PC-9 (cell line): ENCODE results near the gene C14orf93. TPM values are rescaled to one million over a fixed set of nuclear protein-coding genes. Genes with fewer than 3 reads are reported as not detected.

Experiments used
- Bru-seq: library from RNA; stranded (reverse); fragments of 400-500 nt; gene quantifications from one replicate; lab custom pipeline; 2021; lab: Mats Ljungman, UMichigan
- BruChase-seq, 2 experiments: library from RNA; stranded (reverse); fragments of 400-500 nt; gene quantifications; one replicate each; lab custom pipeline; 2021; lab: Mats Ljungman, UMichigan
- BruUV-seq: library from RNA; stranded (reverse); fragments of 400-500 nt; replicated peaks from 2 replicates; lab custom pipeline; 2021; lab: Mats Ljungman, UMichigan
- CTCF ChIA-PET: fragments of 300-600 bp; sonication (Branson Sonifier 250); formaldehyde crosslinking; loops from one replicate; lab custom pipeline; 2022; ENCODE audit warnings: antibody characterized with exemption; lab: Charles Lee
- POLR2A ChIA-PET: fragments of 300-600 bp; sonication (Branson Sonifier 250); formaldehyde crosslinking; loops from one replicate; lab custom pipeline; 2022; ENCODE audit warnings: antibody characterized with exemption; ENCODE audit not compliant: unreplicated experiment; lab: Charles Lee
- DNase-seq, 2 experiments: peaks; one replicate each; pipeline versions ENCODE4 v3.0.0 to v3.0.0-alpha.2; 2015 to 2022; ENCODE audit warnings: mixed read lengths in 1 of 2
- H2AFZ ChIP-seq: fragments of 200-600 bp; sonication (generic); 2 replicates; pipeline ENCODE4 v1.8.1; 2017; ENCODE audit warnings: antibody characterized with exemption
- H3F3A ChIP-seq: fragments of 200-600 bp; sonication (generic); 2 replicates; pipeline ENCODE4 v1.8.1; 2017; ENCODE audit warnings: antibody characterized with exemption, mild to moderate bottlenecking, low read depth; ENCODE audit not compliant: insufficient read depth
- H3K27ac ChIP-seq: fragments of 200-600 bp; sonication (generic); 2 replicates; pipeline ENCODE4 v1.6.1; 2016; ENCODE audit warnings: mixed run types
- H3K27me3 ChIP-seq: fragments of 200-600 bp; sonication (generic); 2 replicates; pipeline ENCODE4 v1.6.1; 2016; ENCODE audit warnings: low read depth, mixed run types; ENCODE audit not compliant: insufficient read depth
- H3K36me3 ChIP-seq: fragments of 200-600 bp; sonication (generic); 2 replicates; pipeline ENCODE4 v1.6.1; 2016; ENCODE audit warnings: low read depth, mixed run types
- H3K4me1 ChIP-seq: fragments of 200-600 bp; sonication (generic); replicated peaks from 2 replicates; pipeline ENCODE4 v1.6.1; 2016; ENCODE audit warnings: mixed run types; ENCODE audit not compliant: insufficient read depth
- H3K4me2 ChIP-seq: fragments of 200-600 bp; sonication (generic); 2 replicates; pipeline ENCODE4 v1.6.1; 2017; ENCODE audit warnings: mixed run types
- H3K4me3 ChIP-seq: fragments of 200-600 bp; sonication (generic); 2 replicates; pipeline ENCODE4 v1.6.1; 2016; ENCODE audit warnings: mixed run types
- H3K79me2 ChIP-seq: fragments of 200-600 bp; sonication (generic); 2 replicates; pipeline ENCODE4 v1.6.1; 2017; ENCODE audit warnings: low read depth, mixed run types
- H3K9me2 ChIP-seq: fragments of 200-600 bp; sonication (generic); 2 replicates; pipeline ENCODE4 v1.8.1; 2017; ENCODE audit warnings: mild to moderate bottlenecking; ENCODE audit not compliant: insufficient read depth
- H3K9me3 ChIP-seq: fragments of 200-600 bp; sonication (generic); 2 replicates; pipeline ENCODE4 v1.8.1; 2016; ENCODE audit warnings: low read depth; ENCODE audit not compliant: insufficient read depth
- H4K20me1 ChIP-seq: fragments of 200-600 bp; sonication (generic); 2 replicates; pipeline ENCODE4 v1.8.1; 2017; ENCODE audit not compliant: insufficient read depth
- CTCF ChIP-seq: fragments of 200-600 bp; sonication (generic); conservative IDR thresholded peaks from 2 replicates; pipeline ENCODE4 v1.6.1; 2017; ENCODE audit warnings: mixed run types, antibody characterized with exemption, mild to moderate bottlenecking, moderate library complexity
- EZH2 ChIP-seq: fragments of 200-600 bp; sonication (generic); IDR thresholded peaks from 2 replicates; pipeline ENCODE4 v1.8.0; 2017; ENCODE audit warnings: antibody characterized with exemption, low read depth
- intact Hi-C: fragments of 100-400 bp; cut with micrococcal nuclease; formaldehyde crosslinking; loops from one replicate; pipeline ENCODE4 v1.10.0; 2022; ENCODE audit not compliant: unreplicated experiment
- long read RNA-seq: library from polyadenylated mRNA; stranded (forward); transcript quantifications from one replicate; pipeline ENCODE4 v2.0.0, GENCODE V29; 2022
- total RNA-seq: library from RNA; stranded (reverse); gene quantifications from 2 replicates; pipeline ENCODE4 v1.2.3, GENCODE V29; 2021

The C14orf93 gene, protein sequence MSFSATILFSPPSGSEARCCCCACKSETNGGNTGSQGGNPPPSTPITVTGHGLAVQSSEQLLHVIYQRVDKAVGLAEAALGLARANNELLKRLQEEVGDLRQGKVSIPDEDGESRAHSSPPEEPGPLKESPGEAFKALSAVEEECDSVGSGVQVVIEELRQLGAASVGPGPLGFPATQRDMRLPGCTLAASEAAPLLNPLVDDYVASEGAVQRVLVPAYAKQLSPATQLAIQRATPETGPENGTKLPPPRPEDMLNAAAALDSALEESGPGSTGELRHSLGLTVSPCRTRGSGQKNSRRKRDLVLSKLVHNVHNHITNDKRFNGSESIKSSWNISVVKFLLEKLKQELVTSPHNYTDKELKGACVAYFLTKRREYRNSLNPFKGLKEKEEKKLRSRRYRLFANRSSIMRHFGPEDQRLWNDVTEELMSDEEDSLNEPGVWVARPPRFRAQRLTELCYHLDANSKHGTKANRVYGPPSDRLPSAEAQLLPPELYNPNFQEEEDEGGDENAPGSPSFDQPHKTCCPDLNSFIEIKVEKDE
- 13.3 and 13.9 TPM in 2 replicates for total RNA-seq
- percentile 60 among the genes with signal in this experiment for Bru-seq, nascent RNA
- percentile 60 among the genes with signal in this experiment for BruChase-seq, experiment 1, labeled RNA remaining after a 2-hour chase
- BruChase-seq, experiment 2, labeled RNA remaining after a 6-hour chase = percentile 64 among the genes with signal in this experiment
- long read RNA-seq, partial matches to known transcripts = 5 of 27 reads
- long read RNA-seq, other reads (novel, unspliced or antisense) = 16 of 27 reads

DNA sequence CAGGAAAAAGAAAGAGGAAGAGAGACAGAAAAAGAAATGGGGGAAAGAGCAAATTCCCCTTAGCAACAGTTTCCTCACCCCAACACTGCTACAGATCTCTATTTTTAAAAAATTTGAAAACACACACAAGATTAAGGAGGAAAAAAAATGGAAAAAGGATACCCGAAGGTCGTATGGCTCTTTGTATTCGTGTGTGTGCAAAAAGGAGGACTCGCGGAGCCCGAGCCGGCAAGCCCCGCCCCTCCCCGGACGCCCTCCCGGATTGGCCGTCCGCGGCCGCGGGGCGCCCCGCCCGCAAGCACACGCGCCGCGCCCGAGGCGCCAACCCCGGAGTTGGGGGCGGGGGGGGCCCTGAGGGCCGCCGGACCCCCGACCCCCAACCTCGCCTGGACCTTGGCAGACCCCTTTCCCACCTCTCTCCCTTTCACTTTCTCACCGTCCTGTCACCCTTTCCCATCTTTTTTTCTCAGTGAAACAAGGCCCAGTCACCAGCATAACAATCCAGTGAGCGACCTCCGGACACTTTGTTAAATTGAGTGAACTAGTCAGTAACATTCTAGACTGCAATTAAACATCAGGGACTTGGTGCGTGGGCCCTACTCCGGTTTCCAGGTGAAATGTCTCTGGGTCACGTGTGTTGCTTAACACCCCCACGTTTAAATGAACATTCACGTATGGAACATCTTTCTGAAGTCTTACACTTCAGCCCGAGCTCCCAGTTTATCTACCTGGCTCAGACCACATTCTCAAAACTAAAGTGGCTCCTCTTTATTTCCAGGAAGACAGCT, at the start of gene C14orf93:
TSS of gene C14orf93 (minus strand) at position 205 of the 788 bp plus-strand sequence. CDS start 11,120 bp downstream, outside the sequence.
- DNase-seq = peak in 1 of 2 experiments; percentile 67
- Histone ChIP-seq H3F3A (peaks cover 25% of the 10 kb centered on the region; the same call in 1 of the 2 replicates), H3K4me3 (peak within 1 kb of the TSS; percentile 75), H2AFZ (peak within 1 kb of the TSS; percentile 92), H3K36me3 (no peaks in the 10 kb centered on the region), H4K20me1 (no peaks in the 10 kb centered on the region), H3K4me1 (peaks cover 32% of the 10 kb centered on the region), H3K27me3 (no peaks in the 10 kb centered on the region), H3K27ac (peak within 1 kb of the TSS; percentile 56), H3K9me3 (no peaks in the 10 kb centered on the region), H3K79me2 (no peaks in the 10 kb centered on the region; the same call in 1 of the 2 replicates), H3K4me2 (peak within 1 kb of the TSS; percentile 84), H3K9me2 (no peaks in the 10 kb centered on the region)
- intact Hi-C loops = no loop called here
- TF ChIP-seq CTCF = no peak
- TF ChIP-seq EZH2 = no peak
- BruUV-seq = no TSS peak
- ChIA-PET POLR2A (no interaction called here), CTCF (no interaction called here)

- H3K4me3 ChIP-seq = no peak overlapping the region
- no peaks in the 10 kb centered on the region for H3K27me3 ChIP-seq
- CTCF ChIA-PET = interaction anchor here (0.6 to 1.2 kb wide), 7 partner anchors 52 to 188 kb away, joined by 3 to 7 read pairs (median 4); no protein-coding TSS in a partner anchor
- H3K36me3 ChIP-seq = peaks cover 14% of the 10 kb centered on the region; the same call in 1 of the 2 replicates
- H3K4me2 ChIP-seq = no peak overlapping the region
- DNase-seq = no peak
- H3K9me2 ChIP-seq = no peaks in the 10 kb centered on the region
- H3K9me3 ChIP-seq = no peaks in the 10 kb centered on the region
- no peaks in the 10 kb centered on the region for H3K79me2 ChIP-seq
- peaks cover 59% of the 10 kb centered on the region for H3F3A ChIP-seq
- no peak overlapping the region for H2AFZ ChIP-seq
- peaks cover 33% of the 10 kb centered on the region for H3K4me1 ChIP-seq
- POLR2A ChIA-PET = interaction anchor here (0.6 to 1.0 kb wide), 2 partner anchors 36 to 102 kb away, joined by 4 read pairs; partner anchors contain the start of genes ACIN1 and HAUS4
- H3K27ac ChIP-seq = no peak overlapping the region
- intact Hi-C loops = loop anchor here (1.0 to 5.0 kb wide), 3 partner anchors 73 to 1142 kb away; partner anchors contain the start of gene PRMT5
- TF ChIP-seq CTCF (no peak), EZH2 (no peak)
- H4K20me1 ChIP-seq = 0 out of 2 replicates have a peak, but pooled peaks cover 3% of the 10 kb centered on the region
- BruUV-seq = TSS peak; percentile 20
Observed at GRCh38 chr14:23058654-23059504, 48.9 kb upstream of the C14orf93 start.
